K562 (cell line): ENCODE data around the gene MESP1. TPM values are rescaled to one million over a fixed set of nuclear protein-coding genes. Genes with fewer than 3 reads are reported as not detected.

Source experiments
- ATAC-seq: fragments of 200-7000 bp; cut with Tn5 transposase; 3 replicates; pipeline ENCODE4 v1.9.1; 2020; ENCODE audit warnings: moderate library complexity
- BruUV-seq: library from RNA; stranded (reverse); fragments of 400-500 nt; replicated peaks from 2 replicates; lab custom pipeline; 2021; lab: Mats Ljungman, UMichigan
- CTCF ChIA-PET: fragments of 300-600 bp; formaldehyde crosslinking; extraction: SDS; loops from one replicate; lab custom pipeline; 2021; ENCODE audit warnings: low intra/inter-chr PET ratio; lab: Yijun Ruan, JAX
- POLR2A ChIA-PET: fragments of 300-600, 350-650 bp; sonication (Branson Sonifier 250); formaldehyde crosslinking; extraction: SDS; loops from one replicate; lab custom pipeline; 2021; ENCODE audit warnings: antibody characterized with exemption, inconsistent platforms; lab: Yijun Ruan, JAX
- DNase-seq, 4 experiments: peaks; one replicate each; pipeline versions ENCODE4 v3.0.0 to v3.0.0-alpha.2; 2011 to 2018; ENCODE audit warnings: low spot score in 3 of 4, mixed read lengths in 3 of 4; ENCODE audit errors: extremely low read depth in 1 of 4
- FAIRE-seq: peaks from 2 replicates; lab custom pipeline; 2011; peaks lifted over from hg19 to GRCh38; lab: Jason Lieb, UNC
- H2AFZ ChIP-seq: 2 replicates; pipeline ENCODE4 v1.6.0; 2011; ENCODE audit warnings: low read depth, low read length, control low read depth, inconsistent platforms
- H3K27ac ChIP-seq: fragments of 200-600 bp; 3 replicates; pipeline ENCODE4 v1.8.0; 2011; ENCODE audit warnings: low read depth, mild to moderate bottlenecking, control low read depth, inconsistent platforms, low read length, moderate library complexity, mixed read lengths; ENCODE audit errors: extremely low read depth
- H3K27me3 ChIP-seq, 2 experiments: fragments of 300-600 bp in 1 of 2; 2 replicates in 1 of 2; 3 replicates in 1 of 2; pipeline versions ENCODE4 v1.6.0 to v1.8.0; 2011; ENCODE audit warnings: inconsistent platforms in 2 of 2, low read length in 2 of 2, mild to moderate bottlenecking in 1 of 2, mixed read lengths in 1 of 2, moderate library complexity in 1 of 2; ENCODE audit not compliant: control insufficient read depth in 2 of 2, insufficient read depth in 2 of 2
- H3K36me3 ChIP-seq: fragments of 300-600 bp; 3 replicates; pipeline ENCODE4 v1.8.0; 2011; ENCODE audit warnings: mild to moderate bottlenecking, low read length, inconsistent platforms; ENCODE audit not compliant: control insufficient read depth, insufficient read depth
- H3K4me1 ChIP-seq, 2 experiments: fragments of 200-600 bp in 1 of 2; replicated peaks in 1 of 2; 2 replicates in 1 of 2; 3 replicates in 1 of 2; pipeline versions ENCODE4 v1.5.1 to v1.8.0; 2011; ENCODE audit warnings: inconsistent platforms in 2 of 2, low read length in 2 of 2, mild to moderate bottlenecking in 1 of 2, mixed read lengths in 1 of 2, moderate library complexity in 1 of 2; ENCODE audit not compliant: control insufficient read depth in 2 of 2, insufficient read depth in 2 of 2
- H3K4me2 ChIP-seq: 2 replicates; pipeline ENCODE4 v1.6.1; 2011; ENCODE audit warnings: low read length, control low read depth, inconsistent platforms, mixed read lengths; ENCODE audit not compliant: insufficient read depth
- H3K4me3 ChIP-seq: fragments of 200-600 bp; sonication (generic), shearing (Covaris generic); 2 replicates; pipeline ENCODE4 v1.5.1; 2016; ENCODE audit warnings: control low read depth, inconsistent platforms
- H3K79me2 ChIP-seq: fragments of 200-600 bp; 3 replicates; pipeline ENCODE4 v1.8.0; 2011; ENCODE audit warnings: low read length, inconsistent platforms; ENCODE audit not compliant: control insufficient read depth, insufficient read depth
- H3K9ac ChIP-seq, 2 experiments: 2 replicates each; pipeline versions ENCODE4 v1.6.0 to v1.6.1; 2011; ENCODE audit warnings: low read depth in 2 of 2, low read length in 2 of 2, control low read depth in 1 of 2, inconsistent platforms in 1 of 2, mild to moderate bottlenecking in 1 of 2, mixed read lengths in 1 of 2; ENCODE audit not compliant: insufficient read depth in 1 of 2
- H3K9me1 ChIP-seq: one replicate; pipeline ENCODE4 v1.6.0; 2011; ENCODE audit warnings: inconsistent platforms, mild to moderate bottlenecking, low read length, moderate library complexity; ENCODE audit not compliant: control insufficient read depth, insufficient read depth
- H3K9me3 ChIP-seq: replicated peaks from 2 replicates; pipeline ENCODE4 v1.5.1; 2011; ENCODE audit warnings: low read depth, low read length, inconsistent platforms; ENCODE audit not compliant: control insufficient read depth, insufficient read depth
- H4K20me1 ChIP-seq: replicated peaks from 2 replicates; pipeline ENCODE4 v1.6.1; 2011; ENCODE audit warnings: low read length, inconsistent platforms, mixed read lengths; ENCODE audit not compliant: control insufficient read depth, insufficient read depth
- CBX5 ChIP-seq: IDR thresholded peaks from 2 replicates; pipeline ENCODE4 v1.6.1; 2014; ENCODE audit warnings: low read depth, borderline replicate concordance
- CEBPB ChIP-seq: fragments of 450-650 bp; IDR thresholded peaks from 2 replicates; pipeline ENCODE4 v1.6.1; 2016; ENCODE audit warnings: missing genetic modification characterization, missing compliant biosample characterization
- CEBPG ChIP-seq, 3 experiments: fragments of 200-800 bp in 1 of 3; sonication (Bioruptor generic) in 1 of 3; sonication (generic) in 1 of 3; formaldehyde crosslinking in 1 of 3; IDR thresholded peaks in 2 of 3; conservative IDR thresholded peaks in 1 of 3; 2 replicates each; pipeline versions ENCODE4 v1.6.1 to v1.8.0; 2016 to 2022; ENCODE audit warnings: missing compliant biosample characterization in 2 of 3, missing genetic modification characterization in 2 of 3, mild to moderate bottlenecking in 1 of 3, missing genetic modification reagents in 1 of 3
- WGBS: fragments of 100-300 bp; shearing (Covaris generic); methylation state at CpG from one replicate; pipeline ENCODE4 v1.1.6; 2016; ENCODE audit warnings: low coverage, mixed read lengths; ENCODE audit not compliant: insufficient coverage; ENCODE audit errors: missing lambda C conversion rate; 5-methylcytosine and 5-hydroxymethylcytosine counted together
- in situ Hi-C: fragments of 300-500 bp; cut with MboI; formaldehyde crosslinking; loops from 4 replicates; pipeline ENCODE4 v1.15.0; 2018; ENCODE audit warnings: inconsistent platforms, mixed read lengths
- intact Hi-C: fragments of 100-400 bp; cut with micrococcal nuclease; formaldehyde crosslinking; loops from 2 replicates; pipeline ENCODE4 v1.14.2; 2022
- polyA plus RNA-seq, 8 experiments: library from polyadenylated mRNA; depleted of rRNA in 4 of 8; stranded (reverse) in 5 of 8; unstranded in 3 of 8; fragments of >200 nt; fragmentation: Nextera tagmentation in 2 of 8; fragmentation: Illumina TruSeq in 1 of 8; extraction: Ambion mirVana in 2 of 8; extraction: Trizol in 1 of 8; gene quantifications; 2 replicates each; pipeline versions ENCODE4 v1.2.1 to v1.2.3, GENCODE V29; 2011 to 2014; ENCODE audit warnings: inconsistent platforms in 1 of 8, missing spikeins in 1 of 8
- total RNA-seq, 7 experiments: library from RNA; depleted of rRNA in 6 of 7; stranded (reverse); fragments of >200 nt in 6 of 7; fragmentation: Illumina TruSeq in 2 of 7; extraction: Trizol in 2 of 7; gene quantifications; 2 replicates each; pipeline versions ENCODE4 v1.2.1 to v1.2.3, GENCODE V29; 2011 to 2021; ENCODE audit warnings: low replicate concordance in 1 of 7

MESP1 gene
- total and polyA plus RNA-seq, 9 of the 15 experiments (the other 6 are each of a cell fraction or from before 2014, with no cell fraction given), result 0.14 to 1.1 (median 0.36) TPM; not detected in 4

GRCh38 chr15:89747708-89748682 lies 3.1 kb downstream of the MESP1 start:
- Histone ChIP-seq H3K9me3 (no peaks in the 10 kb centered on the region), H3K27me3 (peaks cover 7 to 45% of the 10 kb centered on the region in 2 experiments; a peak in 4 of 5 replicates), H3K9me1 (no peaks in the 10 kb centered on the region), H3K36me3 (no peaks in the 10 kb centered on the region), H3K27ac (no peak overlapping the region), H4K20me1 (no peaks in the 10 kb centered on the region), H3K9ac (0 out of 4 replicates have a peak overlapping the region, but pooled peaks of 1 of the 2 experiments have one; percentile 18), H2AFZ (no peak overlapping the region), H3K4me3 (no peak overlapping the region), H3K4me2 (no peak overlapping the region), H3K4me1 (peaks cover 0 to 35% of the 10 kb centered on the region in 2 experiments; a peak in 3 of 5 replicates), H3K79me2 (no peaks in the 10 kb centered on the region)
- 34% methylated on average over 28 of the region's 28 CpGs for WGBS
- TF ChIP-seq CEBPG (CRISPR knock-in tag; IDR thresholded peaks at IDR 0.05) (no peak), CEBPG (tag; conservative IDR thresholded peaks at IDR 0.05 in 1 of 2, IDR thresholded peaks at IDR 0.05 in 1 of 2) (0 out of 4 replicates have a peak, but pooled peaks of 1 of the 2 experiments have one; percentile 22), CBX5 (no peak), CEBPB (tag) (peak; percentile 50)
- ChIA-PET CTCF (no interaction called here), POLR2A (interaction anchor here (0.6 to 1.1 kb wide), 2 partner anchors 18 to 99 kb away, joined by 3 to 4 read pairs; no protein-coding TSS in a partner anchor)
- BruUV-seq, result no TSS peak
- FAIRE-seq (no peak), ATAC-seq (no peak), DNase-seq (no peak)
- intact Hi-C loops (loop anchor here (10.0 kb wide), 1 partner anchor 537 kb away; no protein-coding TSS in a partner anchor), in situ Hi-C loops (no loop called here)
